GM19463 (cell line): ENCODE measurements around the gene MCFD2.
"Not testable (repeated sequence)": the region's sequence is repeated elsewhere in the genome, so short reads cannot be mapped to it uniquely, and the experiment has no call there.

Experiments
- ATAC-seq: cut with Tn5 transposase; IDR thresholded peaks from one replicate; pipeline ENCODE4 v1.9.1; 2021; ENCODE audit warnings: mild to moderate bottlenecking, moderate library complexity; ENCODE audit not compliant: unreplicated experiment

MCFD2 gene

DNA sequence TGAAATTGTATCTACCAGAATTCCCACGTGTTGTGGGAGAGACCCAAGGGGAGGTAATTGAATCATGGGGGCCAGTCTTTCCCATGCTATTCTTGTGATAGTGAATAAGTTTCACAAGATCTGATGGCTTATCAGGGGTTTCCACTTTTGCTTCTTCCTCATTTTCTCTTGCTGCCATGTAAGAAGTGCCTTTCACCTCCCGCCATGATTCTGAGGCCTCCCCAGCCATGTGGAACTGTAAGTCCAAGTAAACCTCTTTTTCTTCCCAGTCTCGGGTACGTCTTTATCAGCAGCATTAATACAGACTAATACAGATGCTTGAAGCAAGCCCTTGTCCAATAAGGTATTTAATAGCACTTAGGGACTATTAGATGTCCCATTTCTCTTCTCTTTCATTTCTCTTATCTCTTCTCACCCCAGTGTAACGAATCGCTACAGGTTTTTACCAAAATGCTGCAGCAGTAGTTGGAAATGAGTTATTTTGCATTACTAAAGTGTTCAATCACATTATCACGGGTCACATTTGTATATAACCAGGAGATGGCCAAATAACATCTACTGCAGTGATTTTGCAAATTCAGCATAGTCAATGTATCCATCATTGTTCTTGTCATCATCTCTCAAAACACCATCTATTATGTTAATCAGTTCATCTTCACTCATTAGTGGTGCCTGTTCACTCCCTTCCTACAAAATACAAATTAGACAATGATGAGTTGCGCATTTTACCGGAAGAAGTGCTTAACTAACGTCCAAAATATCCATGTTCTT lies 10.5 kb downstream of the MCFD2 start:
- not testable (repeated sequence) for ATAC-seq

DNA sequence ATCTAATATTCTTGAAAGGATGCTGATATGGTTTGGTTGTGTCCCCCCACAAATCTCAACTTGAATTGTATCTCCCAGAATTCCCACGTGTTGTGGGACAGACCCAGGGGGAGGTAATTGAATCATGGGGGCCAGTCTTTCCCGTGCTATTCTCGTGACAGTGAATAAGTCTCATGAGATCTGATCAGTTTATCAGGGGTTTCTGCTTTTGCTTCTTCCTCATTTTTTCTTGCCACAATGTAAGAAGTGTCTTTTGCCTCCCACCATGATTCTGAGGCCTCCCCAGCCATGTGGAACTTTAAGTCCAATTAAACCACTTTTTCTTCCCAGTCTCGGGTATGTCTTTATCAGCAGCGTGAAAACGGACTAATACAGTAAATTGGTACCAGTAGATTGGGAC lies 12.6 kb downstream of the MCFD2 start:
- not testable (repeated sequence) for ATAC-seq

DNA sequence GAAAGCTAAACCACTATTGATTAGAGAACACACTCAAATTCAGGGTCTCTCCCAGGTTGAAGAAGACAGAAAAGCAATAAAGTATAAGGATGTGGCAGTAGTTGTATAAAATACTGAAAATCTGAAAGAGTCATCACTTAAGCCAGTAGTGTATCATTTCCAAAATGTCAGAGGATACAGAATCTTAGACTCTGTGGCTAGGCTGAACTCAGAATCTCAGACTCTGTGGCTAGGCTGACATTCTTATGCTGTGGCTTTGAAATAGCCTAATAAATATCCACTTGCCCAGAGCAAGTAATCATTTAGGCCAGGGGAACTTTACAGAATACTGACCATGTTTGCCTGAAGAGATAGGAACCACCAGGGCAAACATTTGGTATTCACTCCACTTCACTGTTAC lies 13.1 kb downstream of the MCFD2 start:
- ATAC-seq = no peak

DNA sequence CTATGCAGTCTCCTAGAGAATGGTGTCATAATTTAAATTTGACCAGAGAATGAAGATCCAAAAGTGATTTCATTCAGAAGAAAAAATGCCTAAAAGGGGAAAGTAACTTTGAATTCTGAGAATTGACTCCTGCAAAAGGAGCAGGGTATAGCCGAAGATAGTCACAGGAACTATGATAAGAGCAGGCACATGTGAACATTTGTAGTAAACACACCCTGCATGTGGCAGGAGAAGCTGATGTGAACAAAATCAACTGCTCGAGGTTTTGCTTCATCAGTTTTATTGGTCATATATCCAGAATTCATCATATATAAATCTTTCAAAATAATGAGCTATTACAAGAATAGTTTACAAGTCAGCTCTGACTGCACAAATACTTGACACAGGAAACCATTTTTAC lies 14.0 kb downstream of the MCFD2 start:
- ATAC-seq = no peak

DNA sequence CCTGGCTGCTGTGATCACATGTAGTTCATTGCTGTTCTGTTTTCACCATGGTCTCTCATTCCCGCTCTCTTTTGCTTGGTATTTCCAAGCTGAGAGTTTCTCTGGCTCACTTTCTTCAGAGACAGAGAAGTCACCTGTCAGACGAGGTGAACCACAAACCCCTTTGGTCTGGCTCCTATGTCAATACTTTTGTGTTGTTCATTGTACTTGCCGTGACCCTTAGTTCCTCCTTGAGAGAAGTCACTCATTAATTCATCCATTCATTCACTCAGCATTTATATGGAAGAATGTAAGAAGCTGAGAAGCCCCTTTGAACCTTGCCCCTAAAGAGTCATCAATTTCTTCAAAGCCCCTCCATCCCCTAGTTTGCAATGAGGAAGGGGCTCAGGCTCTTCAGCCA lies 15.2 kb downstream of the MCFD2 start:
- no peak for ATAC-seq

DNA sequence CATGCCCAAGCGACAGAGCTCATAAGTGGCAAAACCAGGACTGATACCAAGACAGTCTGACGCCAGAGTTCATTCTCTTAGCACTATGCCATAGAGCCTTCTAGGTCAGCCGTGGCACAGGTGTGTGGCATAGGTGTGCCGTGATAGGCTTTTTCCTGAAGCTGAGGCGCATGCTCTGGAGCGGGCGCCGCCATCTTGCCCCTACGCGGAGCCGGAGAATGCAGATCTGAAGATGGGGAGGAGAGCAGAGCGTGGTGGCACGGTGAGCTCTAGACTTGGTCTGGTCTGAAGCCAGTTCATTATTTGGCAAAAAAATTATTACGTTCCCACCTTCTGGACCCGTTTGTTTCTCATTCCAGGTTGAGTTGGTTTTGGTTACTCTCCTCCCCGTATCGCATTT lies 16.6 kb downstream of the MCFD2 start:
- ATAC-seq = no peak

DNA sequence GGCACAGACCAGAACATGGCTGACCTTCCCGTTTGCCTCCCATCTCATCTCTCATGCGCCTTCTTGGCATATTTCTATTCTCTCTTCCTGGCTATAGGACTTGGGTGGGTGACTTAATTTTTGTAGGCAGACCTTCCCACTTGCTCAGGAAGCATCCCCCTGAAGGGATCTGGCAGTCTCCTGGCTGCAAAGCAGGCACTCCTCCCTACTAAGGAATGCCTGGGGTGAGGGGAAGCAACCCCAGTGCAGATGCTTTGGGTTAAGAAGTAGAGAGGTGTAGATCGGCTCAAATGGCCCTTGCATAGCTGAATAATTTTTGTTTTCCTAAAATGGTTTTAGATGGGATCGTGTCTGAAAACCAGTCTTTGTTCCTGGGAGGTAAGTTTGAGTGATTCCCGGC lies 17.6 kb downstream of the MCFD2 start:
- no peak for ATAC-seq

DNA sequence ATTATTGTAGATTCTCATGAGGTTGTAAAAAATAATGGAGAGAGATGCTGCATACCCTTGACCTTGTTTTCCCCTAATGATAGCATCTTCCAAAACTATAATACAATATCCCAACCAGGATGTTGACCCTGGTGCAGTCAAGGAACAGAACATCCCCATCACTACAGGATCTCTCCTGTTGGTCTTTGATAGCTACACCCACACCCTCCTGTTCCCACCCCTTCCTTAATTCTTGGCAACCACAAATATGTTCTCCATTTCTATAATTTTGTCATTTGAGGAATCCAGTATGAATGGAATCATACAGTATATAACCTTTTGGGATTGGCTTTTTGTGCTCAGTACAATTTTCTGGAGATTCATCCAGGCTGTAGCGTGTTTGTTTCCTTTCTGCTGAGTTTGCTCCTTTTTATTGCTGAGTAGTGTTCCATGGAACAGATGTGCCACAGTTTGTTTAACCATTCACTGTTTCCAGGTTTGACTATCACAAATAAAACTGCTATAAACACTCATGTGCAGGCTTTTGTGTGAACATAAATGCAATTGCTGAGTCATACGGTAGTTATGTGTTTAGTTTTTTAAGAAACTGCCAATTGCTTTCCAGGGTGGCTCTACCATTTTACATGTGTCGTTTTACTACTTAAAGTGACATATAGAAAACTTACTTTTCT lies 22.2 kb downstream of the MCFD2 start:
- no peak for ATAC-seq

DNA sequence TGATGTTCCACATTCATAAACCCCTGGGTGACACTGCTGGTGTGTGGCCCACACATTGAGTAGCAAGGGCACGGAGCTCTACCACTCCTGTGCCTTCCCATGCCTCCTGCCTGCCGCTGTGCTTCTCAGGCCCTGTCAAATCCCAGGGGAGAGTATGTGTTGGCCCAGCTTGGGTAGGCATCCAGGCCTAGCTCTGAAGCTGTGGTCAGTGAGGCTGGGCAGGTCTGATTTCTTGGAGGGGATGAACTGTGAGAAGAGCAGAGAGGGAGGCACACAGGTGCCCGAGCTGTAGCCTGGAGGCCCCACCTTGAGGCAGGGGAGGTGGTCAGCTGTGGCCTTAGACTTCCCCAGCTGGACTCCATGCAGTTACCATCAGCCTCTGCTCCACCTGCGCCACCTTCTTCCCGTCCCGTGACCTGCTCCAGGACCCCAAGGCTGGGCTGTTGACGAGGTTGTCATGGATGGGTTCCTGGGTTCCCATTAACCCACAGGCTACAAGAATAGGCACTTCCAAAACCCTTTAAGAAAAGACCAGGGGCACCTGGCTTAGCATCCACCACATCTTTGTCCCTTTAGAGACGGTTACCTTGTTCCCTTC lies 23.6 kb downstream of the MCFD2 start:
- ATAC-seq = no peak

DNA sequence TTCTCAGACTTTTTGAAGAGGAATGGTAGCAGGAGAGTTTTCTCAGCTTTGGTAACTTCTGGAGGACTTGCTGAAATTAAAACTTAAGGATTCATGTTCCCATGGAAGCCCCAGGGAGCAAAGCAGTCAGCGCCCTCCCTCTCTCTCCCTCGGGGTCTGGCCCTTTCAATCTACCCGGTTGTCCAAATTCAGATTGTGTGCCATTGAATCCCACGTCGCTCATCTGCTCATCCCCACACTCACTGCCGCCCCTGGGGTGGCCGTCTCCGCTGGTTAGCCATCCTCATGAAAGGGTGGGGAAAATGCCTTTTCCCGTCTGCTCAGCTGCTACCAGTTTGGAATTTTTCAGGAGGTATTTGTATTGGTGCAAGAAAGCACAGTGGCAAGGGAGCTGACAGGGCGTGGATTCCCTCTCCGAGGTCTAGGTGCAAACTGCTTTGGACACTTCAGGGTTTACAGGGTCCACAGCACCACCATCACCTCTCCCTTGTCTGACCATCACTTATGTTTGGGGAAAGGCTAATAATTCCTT lies 27.1 kb downstream of the MCFD2 start:
- no peak for ATAC-seq

DNA sequence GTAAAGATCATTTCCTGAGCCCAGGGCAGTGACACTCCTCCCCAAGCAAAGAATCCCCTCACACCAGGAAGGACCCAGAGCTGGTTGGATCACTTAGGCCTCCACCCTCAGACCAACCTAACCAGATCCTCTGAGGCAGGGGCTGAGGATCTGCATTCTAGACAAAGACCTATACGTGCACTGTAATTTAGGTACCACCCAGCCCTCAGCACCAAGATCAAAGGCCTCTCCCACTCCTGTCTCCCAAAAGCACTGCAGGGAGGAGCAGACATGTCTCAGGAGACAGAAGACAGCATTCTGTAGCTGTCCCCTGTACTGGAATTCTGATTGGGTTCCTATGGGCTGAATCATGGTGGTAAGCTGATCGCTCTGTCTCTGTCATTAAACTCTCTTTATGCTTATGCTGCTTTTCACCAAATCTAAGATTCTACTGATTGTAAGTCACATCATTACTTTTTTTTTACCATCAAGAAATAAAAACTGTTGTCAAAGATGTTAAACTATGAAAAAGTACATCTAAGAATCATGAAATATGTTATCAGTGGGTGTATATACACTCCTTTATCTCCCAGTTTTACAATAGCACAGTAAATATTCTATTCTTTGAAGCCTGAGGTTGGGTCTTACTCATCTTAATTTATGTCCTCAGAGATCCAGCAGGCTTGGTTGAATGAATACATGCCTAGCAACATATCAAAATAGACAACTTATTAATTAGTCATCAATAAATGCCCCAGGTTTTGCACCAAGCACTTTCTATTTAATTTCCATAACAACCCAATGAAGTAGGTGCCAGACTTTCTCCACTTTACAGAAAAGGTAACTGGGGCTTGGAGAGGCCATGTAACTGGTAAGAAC lies 28.3 kb downstream of the MCFD2 start:
- no peak for ATAC-seq

DNA sequence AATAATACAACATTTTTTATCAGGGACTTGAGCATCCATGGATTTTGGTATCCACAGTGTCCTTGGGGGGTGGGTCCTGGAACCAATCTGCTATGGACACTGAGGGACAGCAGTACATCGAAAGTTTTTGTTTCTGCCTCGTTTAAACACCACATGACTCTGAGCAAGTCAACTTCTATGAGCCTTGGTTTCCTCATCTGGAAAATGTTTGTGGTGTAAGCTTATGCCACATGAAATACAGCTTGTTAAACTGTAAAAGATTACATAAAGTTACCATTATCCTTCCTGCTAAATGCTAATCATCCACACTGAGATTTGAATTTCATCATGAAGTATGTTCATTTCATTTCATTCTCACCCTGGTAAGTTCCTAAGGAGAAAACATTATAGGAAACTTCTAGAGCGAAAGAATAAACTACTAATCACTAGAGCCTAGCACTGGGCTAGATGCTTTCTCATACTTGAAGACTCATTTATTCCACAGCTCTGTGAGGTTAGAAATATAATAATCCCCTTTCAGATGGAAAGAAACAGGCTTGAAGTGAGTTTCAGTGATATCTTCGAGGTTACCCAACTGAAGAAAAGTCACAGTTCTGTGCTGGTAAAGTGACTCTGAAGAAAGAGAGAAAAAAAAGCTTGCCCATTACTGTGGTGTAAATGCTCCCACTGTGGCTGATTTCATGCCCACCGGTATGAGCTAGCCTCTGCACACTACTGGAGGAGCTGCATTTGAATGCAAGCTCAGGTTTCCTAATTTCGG lies 29.2 kb downstream of the MCFD2 start:
- ATAC-seq = no peak

DNA sequence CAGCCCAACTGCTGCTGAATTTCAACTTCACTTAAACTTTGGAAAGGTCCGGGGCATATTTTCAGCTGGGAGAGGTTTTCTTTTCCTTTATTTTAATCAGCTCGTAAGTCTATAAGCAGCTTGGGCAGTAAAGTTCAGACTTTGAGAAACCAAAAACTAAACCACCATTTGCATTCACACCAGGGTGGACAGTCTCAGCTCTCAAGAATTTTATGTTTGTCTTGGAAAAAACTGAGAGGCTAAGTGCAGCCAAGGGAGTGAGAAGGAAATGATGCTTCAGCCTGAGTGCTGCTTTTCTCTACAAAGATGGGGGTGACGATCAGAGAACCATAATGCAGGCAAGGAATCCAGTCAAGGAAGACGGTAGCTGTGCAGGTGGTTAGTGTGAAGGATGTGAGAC lies 30.2 kb downstream of the MCFD2 start:
- no peak for ATAC-seq

DNA sequence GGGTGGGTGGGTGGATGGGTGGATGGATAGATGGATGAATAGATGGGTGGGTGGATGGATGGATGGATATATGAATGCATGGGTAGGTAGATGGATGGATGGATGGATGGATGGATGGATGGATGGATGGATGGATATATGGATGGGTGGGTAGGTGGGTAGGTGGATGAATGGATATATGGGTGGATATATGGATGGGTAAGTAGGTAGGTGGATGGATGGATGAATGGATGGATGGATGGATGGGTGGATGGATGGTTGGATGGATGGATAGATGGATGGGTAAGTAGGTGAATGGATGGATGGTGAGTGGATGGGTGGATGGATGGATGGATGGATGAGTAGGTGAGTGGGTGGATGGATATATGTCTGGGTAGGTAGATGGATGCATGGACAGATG lies 36.1 kb downstream of the MCFD2 start:
- ATAC-seq = no peak

DNA sequence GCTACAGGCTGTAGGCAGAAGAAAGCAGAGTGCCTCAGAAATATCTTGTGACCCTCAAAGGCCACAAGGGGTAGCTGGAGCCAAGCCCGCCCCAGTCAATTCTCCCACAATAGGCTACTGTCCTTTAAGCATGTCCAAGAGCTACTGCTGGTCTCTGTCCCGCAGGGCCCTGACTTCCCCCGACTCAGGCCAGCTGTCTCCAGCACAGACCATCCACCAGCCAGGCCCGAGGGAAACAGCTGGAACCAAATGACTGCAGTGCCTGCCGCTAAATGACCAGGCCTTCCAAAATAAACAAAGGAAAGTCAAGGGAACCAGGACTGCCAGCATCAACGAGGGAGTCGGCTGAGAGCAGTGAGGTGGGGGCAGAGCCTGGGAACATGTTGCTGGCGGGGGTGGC lies 36.7 kb downstream of the MCFD2 start:
- no peak for ATAC-seq

DNA sequence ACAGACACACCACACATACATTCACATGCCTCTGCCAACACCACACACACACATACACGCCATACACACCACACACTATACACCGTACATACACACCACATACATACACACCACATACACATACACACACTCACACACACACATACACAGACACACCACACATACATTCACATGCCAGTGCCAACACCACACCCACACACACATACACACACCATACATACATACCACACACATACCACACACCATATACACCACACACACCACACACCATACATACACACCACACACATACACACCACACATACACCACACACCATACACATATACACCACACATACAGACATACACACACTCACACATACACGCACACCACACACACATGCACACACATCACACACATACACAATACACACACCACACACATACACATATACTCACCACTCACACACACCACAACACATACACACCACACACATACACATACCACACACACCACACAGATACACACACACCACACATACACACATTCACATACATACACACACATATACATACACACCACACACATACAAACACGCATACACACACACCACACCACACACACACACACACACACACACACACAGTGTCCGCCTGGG lies 37.2 kb downstream of the MCFD2 start:
- ATAC-seq = no peak

DNA sequence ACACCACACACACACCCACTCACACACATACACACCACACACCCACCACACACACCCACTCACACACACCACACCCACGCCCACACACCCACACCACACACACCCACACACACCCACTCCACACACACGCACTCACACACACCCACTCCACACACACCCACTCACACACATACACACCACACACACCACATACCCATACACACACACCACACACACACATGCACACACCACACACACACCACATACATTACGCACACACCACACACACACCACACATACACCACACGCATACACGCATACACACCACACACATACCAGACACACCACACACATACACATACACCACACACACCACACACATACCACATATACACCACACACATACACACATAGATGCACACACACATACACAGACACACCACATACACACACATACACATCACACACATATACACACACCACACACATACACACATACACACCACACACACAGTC lies 37.9 kb downstream of the MCFD2 start:
- no peak for ATAC-seq

DNA sequence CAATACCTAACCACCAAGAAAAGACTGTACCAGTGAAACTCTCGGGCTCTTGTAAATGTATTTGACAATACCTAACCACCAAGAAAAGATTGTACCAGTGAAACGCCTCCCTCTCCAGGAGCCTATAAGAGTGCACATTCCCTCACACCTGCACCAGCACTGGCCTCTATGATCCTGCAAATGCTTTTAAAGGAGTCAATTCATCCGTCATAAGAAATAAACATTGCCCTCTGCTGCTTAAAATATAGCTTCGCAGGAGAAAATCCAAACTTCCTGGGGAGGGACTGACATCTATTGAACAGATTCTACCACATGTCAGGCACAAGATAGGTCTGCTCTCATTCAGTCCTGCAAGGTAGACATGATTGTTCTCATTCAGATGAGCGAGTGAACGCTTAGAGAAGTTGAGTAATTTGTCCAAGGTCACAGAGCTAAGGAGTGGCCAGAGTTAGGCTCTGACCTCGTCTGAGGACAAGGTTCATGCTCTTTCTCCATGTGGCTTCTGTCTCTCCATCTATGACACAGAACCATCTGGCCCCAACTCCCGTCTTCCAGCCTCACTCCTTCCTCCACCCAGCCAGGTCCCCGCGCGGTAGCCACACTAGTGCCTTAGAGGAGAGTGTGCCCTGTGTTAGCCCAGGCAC lies 38.7 kb downstream of the MCFD2 start:
- ATAC-seq = no peak
